CD4-positive, alpha-beta memory T cell (primary cell): ENCODE results near the gene ONECUT2. TPM values are rescaled to one million over a fixed set of nuclear protein-coding genes. Genes with fewer than 3 reads are reported as not detected.

Source experiments
- CTCF ChIA-PET: fragments of 350-600 bp; sonication (Branson Sonifier 250); formaldehyde crosslinking; loops from one replicate; lab custom pipeline; 2021; ENCODE audit warnings: inconsistent platforms; ENCODE audit not compliant: partially characterized antibody; lab: Charles Lee
- POLR2A ChIA-PET: fragments of 350-600 bp; sonication (Branson Sonifier 250); formaldehyde crosslinking; loops from one replicate; lab custom pipeline; 2021; ENCODE audit not compliant: partially characterized antibody; lab: Charles Lee
- DNase-seq, 5 donors: peaks; one replicate each; pipeline versions ENCODE4 v3.0.0 to v3.0.0-alpha.2; 2020 to 2022; ENCODE audit warnings: mixed read lengths in 1 of 5
- H3K27ac ChIP-seq: one replicate; pipeline ENCODE4 v1.7.0; 2013; ENCODE audit warnings: low read depth, low read length
- H3K27me3 ChIP-seq: 2 replicates; pipeline ENCODE4 v1.7.0; 2013; ENCODE audit warnings: mild to moderate bottlenecking, low read length, moderate library complexity; ENCODE audit not compliant: insufficient read depth
- H3K36me3 ChIP-seq: 2 replicates; pipeline ENCODE4 v1.7.0; 2013; ENCODE audit warnings: mild to moderate bottlenecking, low read length, moderate library complexity; ENCODE audit not compliant: insufficient read depth
- H3K4me1 ChIP-seq: 2 replicates; pipeline ENCODE4 v1.7.0; 2013; ENCODE audit warnings: mild to moderate bottlenecking, low read length, moderate library complexity; ENCODE audit not compliant: insufficient read depth
- H3K4me3 ChIP-seq, 2 donors: one replicate each; pipeline ENCODE4 v1.7.0; 2013; ENCODE audit warnings: low read length in 2 of 2, mild to moderate bottlenecking in 1 of 2
- H3K9me3 ChIP-seq, 2 donors: one replicate each; pipeline ENCODE4 v1.7.0; 2013; ENCODE audit warnings: low read length in 2 of 2, control low read depth in 1 of 2; ENCODE audit not compliant: control insufficient read depth in 1 of 2
- H3K27ac Mint-ChIP-seq, 7 donors: one replicate each; pipeline ENCODE4 v1.8.0; 2020 to 2021; ENCODE audit warnings: mixed read lengths in 7 of 7, mild to moderate bottlenecking in 6 of 7, inconsistent platforms in 3 of 7, moderate library complexity in 3 of 7
- H3K27me3 Mint-ChIP-seq, 2 donors: one replicate each; pipeline ENCODE4 v1.8.0; 2020 to 2021; ENCODE audit warnings: mixed read lengths in 2 of 2
- H3K36me3 Mint-ChIP-seq, 2 donors: one replicate each; pipeline ENCODE4 v1.8.0; 2020 to 2021; ENCODE audit warnings: mixed read lengths in 2 of 2, inconsistent platforms in 1 of 2, mild to moderate bottlenecking in 1 of 2
- H3K4me1 Mint-ChIP-seq, 4 donors: one replicate each; pipeline ENCODE4 v1.8.0; 2020 to 2021; ENCODE audit warnings: mixed read lengths in 4 of 4, mild to moderate bottlenecking in 1 of 4
- H3K4me3 Mint-ChIP-seq, 8 donors: one replicate each; pipeline ENCODE4 v1.8.0; 2020 to 2021; ENCODE audit warnings: mixed read lengths in 8 of 8, mild to moderate bottlenecking in 7 of 8, moderate library complexity in 6 of 8, inconsistent platforms in 3 of 8
- H3K9me3 Mint-ChIP-seq, 8 donors: one replicate each; pipeline ENCODE4 v1.8.0; 2020 to 2021; ENCODE audit warnings: mixed read lengths in 8 of 8, mild to moderate bottlenecking in 5 of 8, inconsistent platforms in 3 of 8, moderate library complexity in 1 of 8
- intact Hi-C: fragments of 100-400 bp; cut with micrococcal nuclease; formaldehyde crosslinking; loops from one replicate; pipeline ENCODE4 v1.15.1; 2023
- polyA plus RNA-seq, 2 donors: library from polyadenylated mRNA; unstranded; fragments of 300-500 nt; fragmentation: Illumina TruSeq; gene quantifications; one replicate each; pipeline ENCODE4 v1.2.3, GENCODE V29; 2021
- total RNA-seq, 2 experiments: library from RNA; stranded (reverse); gene quantifications; one replicate each; pipeline ENCODE4 v1.2.3, GENCODE V29; 2021

Gene ONECUT2
- total and polyA plus RNA-seq, 4 experiments from 2014 or later, result not detected

- ChIA-PET CTCF (no interaction called here), POLR2A (no interaction called here)
- no peaks in the 10 kb centered on the region for H3K4me1 Mint-ChIP-seq
Observed at GRCh38 chr18:57409650-57410049, 25.5 kb upstream of the ONECUT2 start.

GRCh38 chr18:57410749-57411148, 24.4 kb upstream of the ONECUT2 start:
- no peak overlapping the region for H3K4me3 ChIP-seq
- H3K36me3 ChIP-seq, result no peaks in the 10 kb centered on the region
- Mint-ChIP-seq H3K4me1 (no peaks in the 10 kb centered on the region), H3K27ac (no peak overlapping the region), H3K9me3 (peaks cover 0 to 12% (median 4%) of the 10 kb centered on the region in 8 donors), H3K36me3 (no peaks in the 10 kb centered on the region), H3K4me3 (no peak overlapping the region), H3K27me3 (peaks cover 12% of the 10 kb centered on the region in 2 donors)
- ChIA-PET CTCF (no interaction called here), POLR2A (no interaction called here)
- H3K27me3 ChIP-seq, result no peaks in the 10 kb centered on the region
- no peak for DNase-seq
- no peaks in the 10 kb centered on the region for H3K4me1 ChIP-seq
- no peak overlapping the region for H3K27ac ChIP-seq
- intact Hi-C loops, result no loop called here
- no peaks in the 10 kb centered on the region for H3K9me3 ChIP-seq

More at GRCh38 chr18:57409650-57410049, 25.5 kb upstream of the ONECUT2 start:
- H3K4me3 ChIP-seq, result no peak overlapping the region
- no peak overlapping the region for H3K4me3 Mint-ChIP-seq
- no peak overlapping the region for H3K27ac Mint-ChIP-seq
- DNase-seq, result no peak
- peaks cover 8 to 9% of the 10 kb centered on the region in 2 donors for H3K27me3 Mint-ChIP-seq
- no peaks in the 10 kb centered on the region for H3K27me3 ChIP-seq
- no peaks in the 10 kb centered on the region for H3K4me1 ChIP-seq
- no peaks in the 10 kb centered on the region for H3K36me3 Mint-ChIP-seq
- no peaks in the 10 kb centered on the region for H3K36me3 ChIP-seq
- intact Hi-C loops, result no loop called here
- no peaks in the 10 kb centered on the region for H3K9me3 ChIP-seq
- H3K27ac ChIP-seq, result no peak overlapping the region
- peaks cover 0 to 12% (median 3%) of the 10 kb centered on the region in 8 donors for H3K9me3 Mint-ChIP-seq

DNA sequence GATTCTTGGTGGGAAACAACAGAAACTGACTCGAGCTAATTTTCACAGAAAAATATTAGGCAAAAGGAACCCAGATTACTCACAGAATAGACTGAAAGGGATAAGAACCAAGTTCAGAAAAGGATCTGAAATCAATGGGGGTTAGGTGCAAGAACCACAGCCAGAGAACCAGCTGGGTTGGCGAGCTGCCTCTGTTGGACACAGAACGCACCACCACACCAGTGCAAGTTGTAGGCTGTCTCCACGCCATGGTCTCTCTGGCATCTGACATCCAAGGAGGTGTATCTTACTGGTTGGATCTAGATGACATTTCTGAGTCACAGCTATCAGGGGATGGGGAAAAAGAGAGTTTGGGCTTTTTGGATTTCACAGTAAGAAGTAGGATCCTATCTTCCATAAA, 18.6 kb upstream of the ONECUT2 start:
- H3K4me1 ChIP-seq, result no peaks in the 10 kb centered on the region
- ChIA-PET POLR2A (no interaction called here), CTCF (no interaction called here)
- no peaks in the 10 kb centered on the region for H3K27me3 ChIP-seq
- Mint-ChIP-seq H3K4me3 (no peak overlapping the region), H3K27ac (no peak overlapping the region), H3K9me3 (peaks cover 0 to 12% (median 4%) of the 10 kb centered on the region in 8 donors), H3K4me1 (no peaks in the 10 kb centered on the region), H3K36me3 (no peaks in the 10 kb centered on the region), H3K27me3 (peaks cover 7 to 10% of the 10 kb centered on the region in 2 donors)
- no peak overlapping the region for H3K27ac ChIP-seq
- intact Hi-C loops, result no loop called here
- H3K9me3 ChIP-seq, result no peaks in the 10 kb centered on the region
- no peak overlapping the region for H3K4me3 ChIP-seq
- no peak for DNase-seq
- H3K36me3 ChIP-seq, result no peaks in the 10 kb centered on the region

DNA sequence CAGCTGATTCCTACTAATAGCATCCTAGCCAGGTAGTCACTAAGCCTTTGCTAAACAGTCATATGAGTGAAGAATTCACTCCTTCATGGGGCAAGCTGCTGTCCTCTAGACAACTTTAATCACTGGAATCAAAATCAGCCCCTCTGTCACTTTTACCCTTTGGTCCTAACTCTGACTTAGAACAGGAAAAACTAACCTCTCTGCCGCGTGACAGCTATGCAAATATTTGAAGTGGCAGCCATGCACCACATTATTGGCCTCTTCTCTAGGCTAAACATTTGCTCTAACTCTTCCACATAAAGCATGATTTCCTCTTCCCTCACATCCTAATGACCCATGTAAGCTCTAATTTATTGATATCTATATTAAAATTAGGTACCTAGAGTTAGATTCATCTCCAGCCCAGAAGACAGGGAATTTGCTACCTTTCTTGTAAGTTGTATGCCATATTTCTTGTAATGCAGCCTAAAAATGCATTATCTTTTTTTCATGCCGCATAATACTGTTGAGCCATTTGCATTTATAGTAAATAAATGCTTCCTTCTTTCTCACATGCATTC, 12.8 kb upstream of the ONECUT2 start:
- Mint-ChIP-seq H3K27me3 (peaks cover 24 to 28% of the 10 kb centered on the region in 2 donors), H3K4me3 (no peak overlapping the region), H3K4me1 (no peaks in the 10 kb centered on the region), H3K9me3 (peaks cover 0 to 34% (median 15%) of the 10 kb centered on the region in 8 donors), H3K36me3 (no peaks in the 10 kb centered on the region), H3K27ac (no peak overlapping the region)
- ChIA-PET POLR2A (no interaction called here), CTCF (no interaction called here)
- Histone ChIP-seq H3K27me3 (peaks cover 6% of the 10 kb centered on the region), H3K36me3 (no peaks in the 10 kb centered on the region), H3K4me3 (no peak overlapping the region), H3K4me1 (no peaks in the 10 kb centered on the region), H3K9me3 (no peaks in the 10 kb centered on the region), H3K27ac (no peak overlapping the region)
- DNase-seq, result no peak
- intact Hi-C loops, result no loop called here

DNA sequence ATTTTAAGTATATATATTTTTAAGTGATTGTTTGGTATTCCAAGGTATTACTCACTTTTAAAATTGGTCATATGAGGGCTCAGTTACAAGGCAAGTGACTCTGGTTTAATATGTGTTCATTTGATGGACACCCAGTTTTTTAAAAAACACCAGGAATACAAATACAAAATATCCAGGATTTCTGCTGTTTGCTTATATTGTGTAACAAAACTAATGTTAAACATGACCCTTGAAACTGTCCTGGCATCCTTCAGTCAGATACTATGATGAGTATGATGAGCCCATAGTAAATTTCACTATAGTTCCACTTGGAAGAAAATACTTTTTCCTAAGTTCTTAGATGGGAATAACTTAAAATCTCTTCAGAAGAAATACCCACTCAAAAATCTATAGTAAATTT, 11.4 kb upstream of the ONECUT2 start:
- Mint-ChIP-seq H3K27me3 (peaks cover 24 to 28% of the 10 kb centered on the region in 2 donors), H3K4me3 (no peak overlapping the region), H3K4me1 (peaks cover 0 to under 1% (median 0%) of the 10 kb centered on the region in 4 donors), H3K27ac (no peak overlapping the region), H3K36me3 (no peaks in the 10 kb centered on the region), H3K9me3 (peaks cover 0 to 34% (median 15%) of the 10 kb centered on the region in 8 donors)
- no peak overlapping the region for H3K27ac ChIP-seq
- H3K9me3 ChIP-seq, result no peaks in the 10 kb centered on the region
- H3K36me3 ChIP-seq, result no peaks in the 10 kb centered on the region
- ChIA-PET POLR2A (no interaction called here), CTCF (no interaction called here)
- no peak overlapping the region for H3K4me3 ChIP-seq
- no peak for DNase-seq
- no peaks in the 10 kb centered on the region for H3K4me1 ChIP-seq
- H3K27me3 ChIP-seq, result peaks cover 6% of the 10 kb centered on the region
- intact Hi-C loops, result no loop called here

DNA sequence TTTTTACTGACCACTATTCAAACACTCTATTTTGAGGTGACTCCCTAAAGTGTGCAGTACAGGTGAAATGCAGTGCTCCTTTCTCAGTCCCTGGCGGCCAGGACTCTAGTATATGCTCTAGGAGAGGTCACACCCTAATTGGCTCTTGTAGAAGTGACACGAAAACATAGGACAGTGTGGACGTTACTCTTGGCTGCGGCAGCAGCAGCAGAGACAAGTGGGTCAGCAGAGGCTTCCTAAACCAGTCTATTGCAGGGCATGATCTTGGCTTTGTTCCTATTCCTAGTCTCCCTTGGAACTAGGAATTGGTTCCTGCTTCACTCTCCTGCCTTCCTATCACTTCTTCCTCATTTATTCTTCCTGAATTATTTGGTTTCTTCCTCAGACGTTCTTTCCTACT, 10.1 kb upstream of the ONECUT2 start:
- intact Hi-C loops, result no loop called here
- no peak overlapping the region for H3K27ac ChIP-seq
- no peak overlapping the region for H3K4me3 ChIP-seq
- no peaks in the 10 kb centered on the region for H3K36me3 ChIP-seq
- no peak overlapping the region for H3K4me3 Mint-ChIP-seq
- no peak overlapping the region for H3K27ac Mint-ChIP-seq
- peaks cover 33 to 34% of the 10 kb centered on the region in 2 donors for H3K27me3 Mint-ChIP-seq
- H3K36me3 Mint-ChIP-seq, result peaks cover 0 to 7% of the 10 kb centered on the region in 2 donors
- POLR2A ChIA-PET, result no interaction called here
- no peak for DNase-seq
- peaks cover 2% of the 10 kb centered on the region for H3K4me1 ChIP-seq
- peaks cover 14% of the 10 kb centered on the region for H3K27me3 ChIP-seq
- H3K4me1 Mint-ChIP-seq, result peaks cover 5 to 12% (median 9%) of the 10 kb centered on the region in 4 donors
- no peaks in the 10 kb centered on the region for H3K9me3 ChIP-seq
- peaks cover 0 to 43% (median 25%) of the 10 kb centered on the region in 8 donors for H3K9me3 Mint-ChIP-seq
- CTCF ChIA-PET, result no interaction called here

- CTCF ChIA-PET, result no interaction called here
- Histone ChIP-seq H3K9me3 (no peaks in the 10 kb centered on the region), H3K4me3 (no peak overlapping the region), H3K27ac (no peak overlapping the region), H3K27me3 (peaks cover 24% of the 10 kb centered on the region), H3K4me1 (peaks cover 5% of the 10 kb centered on the region), H3K36me3 (no peaks in the 10 kb centered on the region)
- peaks cover 0 to 7% of the 10 kb centered on the region in 2 donors for H3K36me3 Mint-ChIP-seq
- no peak overlapping the region for H3K27ac Mint-ChIP-seq
- POLR2A ChIA-PET, result no interaction called here
- peaks cover 38 to 42% of the 10 kb centered on the region in 2 donors for H3K27me3 Mint-ChIP-seq
- peaks cover 0 to 42% (median 27%) of the 10 kb centered on the region in 8 donors for H3K9me3 Mint-ChIP-seq
- peaks cover 5 to 13% (median 9%) of the 10 kb centered on the region in 4 donors for H3K4me1 Mint-ChIP-seq
- no peak overlapping the region for H3K4me3 Mint-ChIP-seq
- intact Hi-C loops, result no loop called here
- no peak for DNase-seq
Observed at GRCh38 chr18:57426187-57426586, 9.0 kb upstream of the ONECUT2 start.
